ENCODE results near the gene CKAP5. TPM values are rescaled to one million over a fixed set of nuclear protein-coding genes. Genes with fewer than 3 reads are reported as not detected.

Gene CKAP5
- total RNA-seq, 2 donors from 2014 or later = 98.1 to 164 TPM

DNA sequence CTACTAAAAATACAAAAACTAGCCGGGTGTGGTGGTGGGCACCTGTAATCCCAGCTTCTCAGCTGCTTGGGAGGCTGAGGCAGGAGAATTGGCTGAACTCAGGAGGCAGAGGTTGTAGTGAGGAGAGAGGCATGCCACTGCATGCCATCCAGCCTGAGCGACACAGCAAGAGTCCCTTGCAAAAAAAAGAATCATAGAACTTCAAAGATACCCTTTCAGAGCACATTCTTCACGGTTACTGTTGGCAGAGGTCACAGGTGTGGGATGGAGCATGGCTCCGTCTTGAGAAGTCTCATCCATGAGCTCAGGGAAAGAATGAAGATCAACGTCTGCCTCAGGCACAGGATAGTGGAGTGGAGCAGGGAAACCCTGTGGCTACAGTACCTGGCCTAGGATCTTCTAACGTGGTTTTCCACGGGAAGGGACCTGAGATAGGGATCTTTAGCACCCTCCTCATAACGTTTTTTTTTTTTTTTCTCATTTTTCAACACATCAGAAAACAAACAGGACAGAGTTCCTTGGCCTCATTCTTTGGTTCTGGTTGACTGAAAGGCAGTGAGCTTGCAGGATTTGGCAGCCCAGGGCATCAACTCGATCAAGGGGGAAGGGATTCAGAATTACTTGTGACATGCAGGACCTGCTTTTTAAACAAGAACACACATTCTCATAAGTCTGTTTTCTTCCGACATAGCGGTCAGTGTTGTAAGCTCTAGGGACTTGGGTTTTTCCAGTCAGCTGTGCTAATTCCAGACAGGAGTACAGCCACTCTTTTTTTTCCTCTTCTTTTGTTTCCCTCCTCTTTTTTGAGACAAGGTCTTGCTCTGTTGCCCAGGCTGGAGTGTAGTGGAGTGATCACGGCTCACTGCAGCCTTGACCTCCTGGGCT lies 104.2 kb downstream of the CKAP5 start:
- Mint-ChIP-seq H3K4me3 (no peak overlapping the region), H3K27ac (no peak overlapping the region), H3K36me3 (peaks cover 22% of the 10 kb centered on the region), H3K27me3 (no peaks in the 10 kb centered on the region), H3K9me3 (no peaks in the 10 kb centered on the region), H3K4me1 (ENCODE audit: low read depth in 2 of 2) (no peaks in the 10 kb centered on the region)
- DNase-seq (ENCODE audit: low spot score) (no peak), ATAC-seq (no peak)

DNA sequence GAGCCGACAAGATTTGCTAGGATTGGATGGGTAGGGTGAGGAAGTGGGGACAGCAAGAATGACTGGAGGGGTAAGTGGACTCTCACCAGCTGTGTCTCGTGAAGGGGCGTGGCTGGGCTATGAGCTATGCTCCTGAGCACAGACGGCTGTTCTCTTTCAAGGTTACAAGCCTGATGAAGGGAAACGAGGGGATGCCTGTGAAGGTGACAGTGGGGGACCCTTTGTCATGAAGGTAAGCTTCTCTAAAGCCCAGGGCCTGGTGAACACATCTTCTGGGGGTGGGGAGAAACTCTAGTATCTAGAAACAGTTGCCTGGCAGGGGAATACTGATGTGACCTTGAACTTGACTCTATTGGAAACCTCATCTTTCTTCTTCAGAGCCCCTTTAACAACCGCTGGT lies 107.2 kb downstream of the CKAP5 start:
- ATAC-seq = no peak
- no peak for DNase-seq (ENCODE audit: low spot score)
- no peak overlapping the region for H3K27ac Mint-ChIP-seq
- H3K4me3 Mint-ChIP-seq = no peak overlapping the region
- no peaks in the 10 kb centered on the region for H3K4me1 Mint-ChIP-seq (ENCODE audit: low read depth in 2 of 2)
- no peaks in the 10 kb centered on the region for H3K9me3 Mint-ChIP-seq
- peaks cover 12% of the 10 kb centered on the region for H3K36me3 Mint-ChIP-seq
- H3K27me3 Mint-ChIP-seq = no peaks in the 10 kb centered on the region

DNA sequence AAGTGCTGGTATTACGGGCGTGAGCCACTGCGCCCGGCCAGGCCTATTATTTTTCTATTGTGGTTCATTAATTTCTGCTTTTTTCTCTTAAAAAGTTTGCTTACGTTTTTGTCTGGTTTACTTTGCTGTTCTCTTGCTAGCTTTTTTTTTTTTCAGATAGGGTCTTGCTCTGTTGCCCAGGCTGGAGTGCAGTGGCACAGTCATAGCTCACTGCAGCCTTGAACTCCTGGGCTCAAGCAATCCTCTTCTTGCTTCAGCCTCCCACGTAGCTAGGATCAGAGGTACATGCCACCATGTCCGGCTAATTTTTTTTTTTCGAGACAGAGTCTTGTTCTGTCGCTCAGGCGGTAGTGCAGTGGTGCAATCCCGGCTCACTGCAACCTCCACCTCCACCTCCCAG lies 108.4 kb downstream of the CKAP5 start:
- DNase-seq (ENCODE audit: low spot score) (no peak), ATAC-seq (no peak)
- no peaks in the 10 kb centered on the region for H3K27me3 Mint-ChIP-seq
- H3K9me3 Mint-ChIP-seq = no peaks in the 10 kb centered on the region
- H3K4me1 Mint-ChIP-seq (ENCODE audit: low read depth in 2 of 2) = no peaks in the 10 kb centered on the region
- H3K36me3 Mint-ChIP-seq = peaks cover 2% of the 10 kb centered on the region
- no peak overlapping the region for H3K4me3 Mint-ChIP-seq
- H3K27ac Mint-ChIP-seq = no peak overlapping the region

DNA sequence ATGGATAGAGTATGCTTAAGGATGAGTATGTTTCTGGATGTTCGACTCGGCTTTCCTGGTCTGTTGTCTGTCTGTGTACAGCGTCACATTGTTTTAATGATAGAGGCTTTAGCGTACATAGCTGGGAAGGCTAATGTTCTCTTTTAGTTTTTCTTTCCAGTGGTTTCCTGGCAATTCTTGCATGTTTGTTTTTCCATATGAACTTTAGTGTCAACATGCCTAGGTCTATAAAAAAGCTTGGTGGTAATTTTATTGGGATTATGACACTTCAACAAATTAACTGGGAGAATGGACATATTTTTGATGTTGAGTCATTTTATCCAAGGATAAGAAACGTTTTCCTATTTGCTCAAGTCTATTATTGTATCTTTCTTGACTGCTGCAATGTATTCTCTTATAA lies 109.5 kb downstream of the CKAP5 start:
- no peaks in the 10 kb centered on the region for H3K4me1 Mint-ChIP-seq (ENCODE audit: low read depth in 2 of 2)
- no peak for DNase-seq (ENCODE audit: low spot score)
- H3K27ac Mint-ChIP-seq = no peak overlapping the region
- no peaks in the 10 kb centered on the region for H3K36me3 Mint-ChIP-seq
- no peak overlapping the region for H3K4me3 Mint-ChIP-seq
- no peak for ATAC-seq
- no peaks in the 10 kb centered on the region for H3K9me3 Mint-ChIP-seq
- H3K27me3 Mint-ChIP-seq = no peaks in the 10 kb centered on the region

DNA sequence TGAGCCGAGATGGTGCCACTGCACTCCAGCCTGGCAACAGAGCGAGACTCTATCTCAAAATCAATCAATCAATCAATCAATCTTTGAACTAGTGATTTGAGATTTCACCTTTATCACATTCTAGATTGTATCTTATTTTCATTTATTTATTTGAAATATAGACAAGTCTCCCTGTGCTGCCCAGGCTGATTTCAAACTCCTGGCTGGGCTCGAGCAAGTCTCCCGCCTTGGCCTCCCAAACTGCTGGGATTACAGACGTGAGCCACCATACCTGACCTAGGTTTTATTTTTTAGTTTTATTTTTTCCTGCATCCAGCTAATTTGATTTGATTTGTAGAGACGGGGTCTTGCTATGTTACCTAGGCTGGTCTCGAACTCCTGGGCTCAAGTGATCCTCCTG lies 109.9 kb downstream of the CKAP5 start:
- H3K27ac Mint-ChIP-seq = no peak overlapping the region
- H3K4me3 Mint-ChIP-seq = no peak overlapping the region

DNA sequence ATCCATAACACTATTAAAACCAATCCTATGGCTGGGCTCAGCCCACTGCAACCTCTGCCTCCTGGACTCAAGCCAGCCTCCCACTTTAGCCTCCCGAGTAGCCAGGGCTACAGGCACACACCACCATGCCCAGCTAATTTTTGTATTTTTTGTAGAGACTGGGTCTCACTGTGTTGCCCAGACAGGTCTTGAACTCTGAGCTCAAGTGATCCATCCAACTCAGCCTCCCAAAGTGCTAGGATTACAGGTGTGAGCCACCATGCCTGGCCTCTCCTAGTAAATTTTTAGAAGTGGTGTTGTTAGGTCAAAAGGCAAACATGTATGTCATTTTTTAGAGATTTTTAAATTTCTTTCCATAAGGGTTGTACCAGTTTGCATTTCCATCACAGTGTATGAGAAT lies 112.8 kb downstream of the CKAP5 start:
- no peaks in the 10 kb centered on the region for H3K4me1 Mint-ChIP-seq (ENCODE audit: low read depth in 2 of 2)
- H3K9me3 Mint-ChIP-seq = no peaks in the 10 kb centered on the region
- ATAC-seq (no peak), DNase-seq (ENCODE audit: low spot score) (no peak)
- no peaks in the 10 kb centered on the region for H3K36me3 Mint-ChIP-seq
- no peak overlapping the region for H3K4me3 Mint-ChIP-seq
- no peak overlapping the region for H3K27ac Mint-ChIP-seq
- no peaks in the 10 kb centered on the region for H3K27me3 Mint-ChIP-seq

More for the DNA sequence above, 109.9 kb downstream of the CKAP5 start:
- H3K4me1 Mint-ChIP-seq (ENCODE audit: low read depth in 2 of 2) = no peaks in the 10 kb centered on the region
- H3K27me3 Mint-ChIP-seq = no peaks in the 10 kb centered on the region
- no peaks in the 10 kb centered on the region for H3K9me3 Mint-ChIP-seq
- no peaks in the 10 kb centered on the region for H3K36me3 Mint-ChIP-seq
- ATAC-seq (no peak), DNase-seq (ENCODE audit: low spot score) (no peak)

DNA sequence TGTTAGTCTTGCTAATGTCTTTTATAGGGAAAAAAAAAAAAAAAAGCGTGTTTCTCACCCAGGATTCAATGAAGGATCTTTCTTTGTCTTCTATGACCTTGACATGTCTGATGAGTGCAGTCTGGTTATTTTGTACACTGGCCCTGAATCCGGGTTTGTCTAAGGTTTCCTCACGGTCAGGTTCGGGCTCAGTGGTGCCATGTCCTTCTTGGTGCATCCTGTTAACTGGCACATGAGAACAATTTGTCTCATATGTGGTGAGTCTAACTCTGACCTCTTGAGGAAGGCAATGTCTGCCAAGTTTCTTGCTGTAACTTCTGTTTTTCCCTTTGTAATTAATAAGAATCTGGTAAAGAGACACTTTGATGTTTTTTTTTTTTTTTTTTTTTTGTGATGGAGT lies 114.5 kb downstream of the CKAP5 start:
- no peak for ATAC-seq

DNA sequence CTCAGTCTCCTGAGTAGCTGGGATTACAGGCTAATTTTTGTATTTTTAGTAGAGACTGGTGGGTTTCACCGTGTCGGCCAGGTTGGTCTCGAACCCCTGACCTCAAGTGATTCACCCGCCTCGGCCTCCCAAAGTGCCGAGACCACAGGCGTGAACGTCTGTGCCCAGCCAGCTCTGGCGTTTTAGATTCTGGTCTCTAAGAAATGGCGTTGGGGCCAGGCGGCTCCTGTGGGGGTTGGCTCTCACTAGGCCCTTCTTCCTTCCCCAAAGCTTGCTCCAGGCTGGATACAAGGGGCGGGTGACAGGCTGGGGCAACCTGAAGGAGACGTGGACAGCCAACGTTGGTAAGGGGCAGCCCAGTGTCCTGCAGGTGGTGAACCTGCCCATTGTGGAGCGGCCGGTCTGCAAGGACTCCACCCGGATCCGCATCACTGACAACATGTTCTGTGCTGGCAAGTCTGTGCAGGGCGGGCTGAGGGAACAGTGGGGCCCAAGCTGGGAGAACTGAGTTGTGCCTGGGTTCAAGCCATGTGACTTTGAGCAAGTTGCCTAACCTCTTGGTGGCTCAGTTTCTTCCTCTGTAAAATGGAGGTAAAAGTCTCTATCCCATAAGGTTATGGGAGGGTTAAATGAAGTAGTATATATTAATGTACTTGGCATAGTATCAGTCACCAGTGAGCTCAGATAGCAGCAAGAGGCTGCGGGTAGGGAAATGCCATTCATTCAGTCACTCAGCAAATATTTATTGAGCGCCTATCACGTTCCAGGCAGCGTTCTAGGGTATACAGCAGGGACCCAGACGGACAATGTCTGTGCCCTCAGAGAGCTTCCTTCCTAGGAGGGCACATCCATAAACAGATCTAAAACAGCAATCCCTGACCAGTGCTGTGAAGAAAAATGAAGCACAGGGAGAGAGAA lies 116.7 kb downstream of the CKAP5 start:
- Mint-ChIP-seq H3K4me1 (ENCODE audit: low read depth in 2 of 2) (no peaks in the 10 kb centered on the region), H3K27ac (peak overlapping the region in 1 of 2 donors; percentile 47), H3K4me3 (no peak overlapping the region), H3K27me3 (no peaks in the 10 kb centered on the region), H3K36me3 (no peaks in the 10 kb centered on the region), H3K9me3 (no peaks in the 10 kb centered on the region)
- ATAC-seq (no peak), DNase-seq (ENCODE audit: low spot score) (no peak)

More for the DNA sequence above, 114.5 kb downstream of the CKAP5 start:
- no peak for DNase-seq (ENCODE audit: low spot score)
- Mint-ChIP-seq H3K36me3 (no peaks in the 10 kb centered on the region), H3K27ac (no peak overlapping the region), H3K4me1 (ENCODE audit: low read depth in 2 of 2) (no peaks in the 10 kb centered on the region), H3K4me3 (no peak overlapping the region), H3K27me3 (no peaks in the 10 kb centered on the region), H3K9me3 (no peaks in the 10 kb centered on the region)

DNA sequence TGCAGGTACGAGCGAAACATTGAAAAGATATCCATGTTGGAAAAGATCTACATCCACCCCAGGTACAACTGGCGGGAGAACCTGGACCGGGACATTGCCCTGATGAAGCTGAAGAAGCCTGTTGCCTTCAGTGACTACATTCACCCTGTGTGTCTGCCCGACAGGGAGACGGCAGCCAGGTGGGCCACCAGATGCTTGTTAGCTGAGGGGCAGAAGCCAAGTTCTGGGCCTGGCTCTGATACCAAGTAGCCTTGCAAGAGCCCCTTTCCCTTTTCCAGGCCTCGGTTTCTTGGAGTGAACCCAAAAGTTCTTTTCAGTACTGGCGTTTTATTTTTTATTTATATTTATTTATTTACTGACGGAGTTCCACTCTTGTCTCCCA lies 117.4 kb downstream of the CKAP5 start:
- Mint-ChIP-seq H3K27ac (no peak overlapping the region), H3K36me3 (no peaks in the 10 kb centered on the region), H3K27me3 (no peaks in the 10 kb centered on the region), H3K4me3 (no peak overlapping the region), H3K4me1 (ENCODE audit: low read depth in 2 of 2) (no peaks in the 10 kb centered on the region), H3K9me3 (no peaks in the 10 kb centered on the region)
- DNase-seq (ENCODE audit: low spot score) (no peak), ATAC-seq (no peak)

DNA sequence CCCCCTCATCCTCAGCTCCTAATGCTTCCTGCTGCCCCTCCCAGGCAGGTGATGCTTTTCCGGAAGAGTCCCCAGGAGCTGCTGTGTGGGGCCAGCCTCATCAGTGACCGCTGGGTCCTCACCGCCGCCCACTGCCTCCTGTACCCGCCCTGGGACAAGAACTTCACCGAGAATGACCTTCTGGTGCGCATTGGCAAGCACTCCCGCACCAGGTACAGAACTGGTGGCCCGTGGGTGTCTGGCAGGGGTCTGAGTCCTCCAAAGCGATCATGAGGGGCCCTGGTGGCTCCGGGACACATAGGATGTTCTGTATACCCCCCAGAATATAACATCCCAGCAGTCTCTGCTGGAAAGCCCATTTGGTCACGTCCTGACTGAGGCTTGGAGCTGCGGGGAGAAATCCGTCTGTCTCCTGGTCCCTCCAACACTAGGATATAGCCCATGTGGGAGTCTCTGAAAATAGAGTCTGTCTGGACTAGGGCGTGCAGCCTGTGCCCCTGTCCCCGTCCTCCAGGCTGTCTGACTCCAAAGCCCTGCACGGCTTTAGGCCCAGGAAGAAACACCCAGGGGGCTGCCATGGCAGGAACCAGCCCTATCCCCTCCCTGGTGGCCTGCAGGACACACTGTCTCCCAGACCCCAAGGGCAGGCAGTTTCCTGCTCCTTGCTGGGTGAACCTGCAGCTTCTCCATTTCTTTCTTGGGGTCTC lies 118.0 kb downstream of the CKAP5 start:
- Mint-ChIP-seq H3K9me3 (no peaks in the 10 kb centered on the region), H3K27ac (no peak overlapping the region), H3K36me3 (no peaks in the 10 kb centered on the region), H3K4me3 (no peak overlapping the region), H3K27me3 (no peaks in the 10 kb centered on the region), H3K4me1 (ENCODE audit: low read depth in 2 of 2) (no peaks in the 10 kb centered on the region)
- DNase-seq (ENCODE audit: low spot score) (no peak), ATAC-seq (peak in 1 of 2 donors; percentile 24)

DNA sequence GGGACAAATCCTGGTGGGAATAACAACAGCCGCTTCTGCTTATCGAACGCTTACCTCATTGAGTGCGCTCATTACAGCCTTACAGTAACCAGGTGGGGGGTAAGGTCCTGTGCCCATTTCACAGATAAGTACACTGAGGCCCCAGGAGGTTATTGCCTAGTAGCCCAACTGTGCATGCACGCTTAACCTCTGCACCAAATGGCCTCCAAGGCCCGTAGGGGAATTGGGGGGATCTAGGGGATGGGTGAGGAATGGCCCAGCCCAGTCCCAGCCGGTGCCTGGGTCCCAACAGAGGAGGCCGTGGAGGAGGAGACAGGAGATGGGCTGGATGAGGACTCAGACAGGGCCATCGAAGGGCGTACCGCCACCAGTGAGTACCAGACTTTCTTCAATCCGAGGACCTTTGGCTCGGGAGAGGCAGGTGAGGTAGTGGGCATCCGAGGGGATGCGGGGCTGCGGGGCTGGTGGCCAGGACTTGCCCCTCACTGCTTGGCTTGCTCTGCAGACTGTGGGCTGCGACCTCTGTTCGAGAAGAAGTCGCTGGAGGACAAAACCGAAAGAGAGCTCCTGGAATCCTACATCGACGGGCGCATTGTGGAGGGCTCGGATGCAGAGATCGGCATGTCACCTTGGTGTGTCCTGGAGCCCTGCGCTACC lies 119.7 kb downstream of the CKAP5 start:
- ATAC-seq (peak in 1 of 2 donors; percentile 25), DNase-seq (ENCODE audit: low spot score) (no peak)
- H3K27me3 Mint-ChIP-seq = no peaks in the 10 kb centered on the region
- H3K36me3 Mint-ChIP-seq = no peaks in the 10 kb centered on the region
- H3K27ac Mint-ChIP-seq = no peak overlapping the region
- H3K4me1 Mint-ChIP-seq (ENCODE audit: low read depth in 2 of 2) = no peaks in the 10 kb centered on the region
- no peak overlapping the region for H3K4me3 Mint-ChIP-seq
- no peaks in the 10 kb centered on the region for H3K9me3 Mint-ChIP-seq

DNA sequence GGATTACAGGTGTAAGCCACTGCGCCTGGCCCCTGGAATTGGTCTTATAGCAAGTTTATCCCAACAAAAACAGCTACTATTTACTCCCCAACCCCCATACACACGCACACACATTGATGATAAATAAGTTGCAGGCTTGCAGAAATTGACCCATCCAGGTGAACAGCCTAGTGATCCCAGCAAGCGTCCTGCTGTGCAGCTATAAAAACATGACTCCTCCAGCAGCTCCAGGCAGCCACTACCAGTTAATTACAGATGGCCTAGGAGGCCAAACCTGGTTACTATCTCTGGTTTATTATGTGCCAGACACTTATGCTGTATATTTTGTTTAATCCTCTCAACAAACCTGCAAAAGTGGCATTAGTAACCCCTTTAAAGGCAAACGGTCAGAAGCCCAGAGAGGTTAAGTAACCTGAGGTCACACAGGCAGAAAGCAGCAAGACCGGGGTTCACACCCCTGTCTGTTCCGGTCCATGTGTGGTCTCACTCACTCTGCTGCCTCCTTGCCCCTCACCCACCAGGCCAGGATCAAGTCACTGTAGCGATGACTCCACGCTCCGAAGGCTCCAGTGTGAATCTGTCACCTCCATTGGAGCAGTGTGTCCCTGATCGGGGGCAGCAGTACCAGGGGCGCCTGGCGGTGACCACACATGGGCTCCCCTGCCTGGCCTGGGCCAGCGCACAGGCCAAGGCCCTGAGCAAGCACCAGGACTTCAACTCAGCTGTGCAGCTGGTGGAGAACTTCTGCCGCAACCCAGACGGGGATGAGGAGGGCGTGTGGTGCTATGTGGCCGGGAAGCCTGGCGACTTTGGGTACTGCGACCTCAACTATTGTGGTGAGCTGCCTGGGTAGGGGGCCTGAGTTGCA lies 120.5 kb downstream of the CKAP5 start:
- no peak overlapping the region for H3K27ac Mint-ChIP-seq
- H3K4me3 Mint-ChIP-seq = no peak overlapping the region
- ATAC-seq (no peak), DNase-seq (ENCODE audit: low spot score) (no peak)
- no peaks in the 10 kb centered on the region for H3K9me3 Mint-ChIP-seq
- no peaks in the 10 kb centered on the region for H3K36me3 Mint-ChIP-seq
- H3K27me3 Mint-ChIP-seq = no peaks in the 10 kb centered on the region
- no peaks in the 10 kb centered on the region for H3K4me1 Mint-ChIP-seq (ENCODE audit: low read depth in 2 of 2)

DNA sequence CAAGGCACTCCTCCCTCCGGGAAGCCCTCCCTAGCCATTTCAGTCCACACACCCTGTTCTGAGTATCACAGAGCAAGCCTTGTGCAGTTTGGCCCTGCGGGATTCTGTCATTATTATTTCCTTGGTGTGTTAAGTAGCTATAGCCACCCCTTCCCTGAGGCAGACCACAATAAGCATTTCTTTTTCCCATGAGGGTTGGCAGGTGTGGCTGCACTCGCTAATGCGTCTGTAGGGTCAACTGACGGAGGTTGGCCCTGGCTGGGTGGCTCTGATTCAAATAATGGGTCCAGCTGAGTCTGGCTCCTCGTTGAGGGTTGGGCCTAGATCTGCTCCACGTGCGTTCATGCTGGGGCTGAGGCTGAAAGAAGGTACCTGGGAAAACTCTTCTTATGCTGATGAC lies 122.0 kb downstream of the CKAP5 start:
- no peak for DNase-seq (ENCODE audit: low spot score)
- H3K27me3 Mint-ChIP-seq = no peaks in the 10 kb centered on the region
- H3K4me3 Mint-ChIP-seq = no peak overlapping the region
- no peak overlapping the region for H3K27ac Mint-ChIP-seq
- H3K4me1 Mint-ChIP-seq (ENCODE audit: low read depth in 2 of 2) = no peaks in the 10 kb centered on the region
- H3K36me3 Mint-ChIP-seq = no peaks in the 10 kb centered on the region
- no peaks in the 10 kb centered on the region for H3K9me3 Mint-ChIP-seq
- no peak for ATAC-seq
